IMR-90 (cell line): ENCODE data around the gene SERPINE2.

Experiments
- BHLHE40 ChIP-seq: fragments of 150-350 bp; IDR thresholded peaks from 2 replicates; pipeline ENCODE4 v1.6.1; 2016; ENCODE audit warnings: mild to moderate bottlenecking, low read depth, low read length
- CEBPB ChIP-seq: IDR thresholded peaks from 2 replicates; pipeline ENCODE4 v1.6.1; 2012; ENCODE audit warnings: low read depth, low read length, improper control_type of control experiment
- CTCF ChIP-seq: conservative IDR thresholded peaks from 2 replicates; pipeline ENCODE4 v1.5.1; 2012; ENCODE audit warnings: mild to moderate bottlenecking, low read depth, low read length, improper control_type of control experiment
- ELK1 ChIP-seq: fragments of 150-350 bp; IDR thresholded peaks from 2 replicates; pipeline ENCODE4 v1.6.1; 2016; ENCODE audit warnings: low read depth, mild to moderate bottlenecking, low read length, moderate library complexity, borderline replicate concordance
- MAZ ChIP-seq: IDR thresholded peaks from 2 replicates; pipeline ENCODE4 v1.6.1; 2012; ENCODE audit warnings: low read depth, mild to moderate bottlenecking, low read length, improper control_type of control experiment, moderate library complexity, borderline replicate concordance
- MXI1 ChIP-seq: IDR thresholded peaks from 2 replicates; pipeline ENCODE4 v1.6.1; 2012; ENCODE audit warnings: low read depth, mild to moderate bottlenecking, low read length, moderate library complexity, borderline replicate concordance
- POLR2A ChIP-seq: IDR thresholded peaks from 2 replicates; pipeline ENCODE4 v1.6.1; 2012; ENCODE audit warnings: mild to moderate bottlenecking, low read depth, low read length
- RFX5 ChIP-seq: IDR thresholded peaks from 2 replicates; pipeline ENCODE4 v1.8.0; 2012; ENCODE audit warnings: low read depth, mild to moderate bottlenecking, low read length, moderate library complexity
- SMC3 ChIP-seq: fragments of 150-350 bp; IDR thresholded peaks from 2 replicates; pipeline ENCODE4 v1.6.1; 2016; ENCODE audit warnings: low read depth, mild to moderate bottlenecking, antibody characterized with exemption, low read length, moderate library complexity
- USF2 ChIP-seq: fragments of 150-350 bp; IDR thresholded peaks from 2 replicates; pipeline ENCODE4 v1.6.1; 2017; ENCODE audit warnings: mild to moderate bottlenecking, antibody characterized with exemption, low read length, low read depth

GRCh38 chr2:223980803-223981202 is 58.3 kb downstream of the SERPINE2 start:
- TF ChIP-seq CTCF (no peak), MXI1 (no peak), POLR2A (no peak), RFX5 (no peak), MAZ (no peak), CEBPB (no peak), BHLHE40 (no peak), ELK1 (no peak), SMC3 (no peak), USF2 (no peak)
